ENCODE measurements around the gene PDIA5. TPM values are rescaled to one million over a fixed set of nuclear protein-coding genes. Genes with fewer than 3 reads are reported as not detected.

Gene PDIA5
- total RNA-seq, 1 experiment from 2014 or later, result 41.5 TPM

DNA sequence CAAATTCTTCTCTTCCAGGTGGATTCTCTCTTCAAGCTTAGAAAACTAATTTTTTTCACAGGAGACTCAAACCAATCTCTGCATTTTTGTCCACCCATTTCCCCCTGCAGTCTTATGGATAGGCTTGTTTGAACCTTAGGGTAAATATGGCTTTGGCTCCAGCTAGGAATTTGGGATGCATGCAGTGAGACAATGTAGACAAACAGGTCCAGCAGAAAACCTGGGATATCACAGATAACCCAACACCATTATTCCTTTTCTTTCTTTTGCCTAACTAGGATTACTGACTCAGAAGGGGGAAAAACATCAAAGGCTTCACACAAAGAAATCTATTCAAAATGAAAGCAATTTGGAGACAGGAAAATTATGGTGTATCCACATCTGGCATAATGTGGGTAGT, 28.1 kb upstream of the PDIA5 start (continued):
- TF ChIP-seq, protein P1, sequence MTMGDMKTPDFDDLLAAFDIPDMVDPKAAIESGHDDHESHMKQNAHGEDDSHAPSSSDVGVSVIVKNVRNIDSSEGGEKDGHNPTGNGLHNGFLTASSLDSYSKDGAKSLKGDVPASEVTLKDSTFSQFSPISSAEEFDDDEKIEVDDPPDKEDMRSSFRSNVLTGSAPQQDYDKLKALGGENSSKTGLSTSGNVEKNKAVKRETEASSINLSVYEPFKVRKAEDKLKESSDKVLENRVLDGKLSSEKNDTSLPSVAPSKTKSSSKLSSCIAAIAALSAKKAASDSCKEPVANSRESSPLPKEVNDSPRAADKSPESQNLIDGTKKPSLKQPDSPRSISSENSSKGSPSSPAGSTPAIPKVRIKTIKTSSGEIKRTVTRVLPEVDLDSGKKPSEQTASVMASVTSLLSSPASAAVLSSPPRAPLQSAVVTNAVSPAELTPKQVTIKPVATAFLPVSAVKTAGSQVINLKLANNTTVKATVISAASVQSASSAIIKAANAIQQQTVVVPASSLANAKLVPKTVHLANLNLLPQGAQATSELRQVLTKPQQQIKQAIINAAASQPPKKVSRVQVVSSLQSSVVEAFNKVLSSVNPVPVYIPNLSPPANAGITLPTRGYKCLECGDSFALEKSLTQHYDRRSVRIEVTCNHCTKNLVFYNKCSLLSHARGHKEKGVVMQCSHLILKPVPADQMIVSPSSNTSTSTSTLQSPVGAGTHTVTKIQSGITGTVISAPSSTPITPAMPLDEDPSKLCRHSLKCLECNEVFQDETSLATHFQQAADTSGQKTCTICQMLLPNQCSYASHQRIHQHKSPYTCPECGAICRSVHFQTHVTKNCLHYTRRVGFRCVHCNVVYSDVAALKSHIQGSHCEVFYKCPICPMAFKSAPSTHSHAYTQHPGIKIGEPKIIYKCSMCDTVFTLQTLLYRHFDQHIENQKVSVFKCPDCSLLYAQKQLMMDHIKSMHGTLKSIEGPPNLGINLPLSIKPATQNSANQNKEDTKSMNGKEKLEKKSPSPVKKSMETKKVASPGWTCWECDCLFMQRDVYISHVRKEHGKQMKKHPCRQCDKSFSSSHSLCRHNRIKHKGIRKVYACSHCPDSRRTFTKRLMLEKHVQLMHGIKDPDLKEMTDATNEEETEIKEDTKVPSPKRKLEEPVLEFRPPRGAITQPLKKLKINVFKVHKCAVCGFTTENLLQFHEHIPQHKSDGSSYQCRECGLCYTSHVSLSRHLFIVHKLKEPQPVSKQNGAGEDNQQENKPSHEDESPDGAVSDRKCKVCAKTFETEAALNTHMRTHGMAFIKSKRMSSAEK (CRISPR knock-in tag; IDR thresholded peaks at IDR 0.05; ENCODE audit: borderline replicate concordance), result no peak
- TF ChIP-seq, protein P2, sequence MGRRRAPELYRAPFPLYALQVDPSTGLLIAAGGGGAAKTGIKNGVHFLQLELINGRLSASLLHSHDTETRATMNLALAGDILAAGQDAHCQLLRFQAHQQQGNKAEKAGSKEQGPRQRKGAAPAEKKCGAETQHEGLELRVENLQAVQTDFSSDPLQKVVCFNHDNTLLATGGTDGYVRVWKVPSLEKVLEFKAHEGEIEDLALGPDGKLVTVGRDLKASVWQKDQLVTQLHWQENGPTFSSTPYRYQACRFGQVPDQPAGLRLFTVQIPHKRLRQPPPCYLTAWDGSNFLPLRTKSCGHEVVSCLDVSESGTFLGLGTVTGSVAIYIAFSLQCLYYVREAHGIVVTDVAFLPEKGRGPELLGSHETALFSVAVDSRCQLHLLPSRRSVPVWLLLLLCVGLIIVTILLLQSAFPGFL (CRISPR knock-in tag; IDR thresholded peaks at IDR 0.05; ENCODE audit: borderline replicate concordance), result no peak
- TF ChIP-seq RORB (CRISPR knock-in tag; IDR thresholded peaks at IDR 0.05) (no peak), KAT7 (CRISPR knock-in tag; IDR thresholded peaks at IDR 0.05; ENCODE audit: borderline replicate concordance) (no peak), SMAD4 (CRISPR knock-in tag; IDR thresholded peaks at IDR 0.05) (no peak), CREM (CRISPR knock-in tag; IDR thresholded peaks at IDR 0.05) (no peak), NR1H2 (CRISPR knock-in tag; IDR thresholded peaks at IDR 0.05) (no peak)
- TF ChIP-seq, protein P3, sequence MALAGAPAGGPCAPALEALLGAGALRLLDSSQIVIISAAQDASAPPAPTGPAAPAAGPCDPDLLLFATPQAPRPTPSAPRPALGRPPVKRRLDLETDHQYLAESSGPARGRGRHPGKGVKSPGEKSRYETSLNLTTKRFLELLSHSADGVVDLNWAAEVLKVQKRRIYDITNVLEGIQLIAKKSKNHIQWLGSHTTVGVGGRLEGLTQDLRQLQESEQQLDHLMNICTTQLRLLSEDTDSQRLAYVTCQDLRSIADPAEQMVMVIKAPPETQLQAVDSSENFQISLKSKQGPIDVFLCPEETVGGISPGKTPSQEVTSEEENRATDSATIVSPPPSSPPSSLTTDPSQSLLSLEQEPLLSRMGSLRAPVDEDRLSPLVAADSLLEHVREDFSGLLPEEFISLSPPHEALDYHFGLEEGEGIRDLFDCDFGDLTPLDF (CRISPR knock-in tag; IDR thresholded peaks at IDR 0.05), result no peak
- TF ChIP-seq, protein P4, sequence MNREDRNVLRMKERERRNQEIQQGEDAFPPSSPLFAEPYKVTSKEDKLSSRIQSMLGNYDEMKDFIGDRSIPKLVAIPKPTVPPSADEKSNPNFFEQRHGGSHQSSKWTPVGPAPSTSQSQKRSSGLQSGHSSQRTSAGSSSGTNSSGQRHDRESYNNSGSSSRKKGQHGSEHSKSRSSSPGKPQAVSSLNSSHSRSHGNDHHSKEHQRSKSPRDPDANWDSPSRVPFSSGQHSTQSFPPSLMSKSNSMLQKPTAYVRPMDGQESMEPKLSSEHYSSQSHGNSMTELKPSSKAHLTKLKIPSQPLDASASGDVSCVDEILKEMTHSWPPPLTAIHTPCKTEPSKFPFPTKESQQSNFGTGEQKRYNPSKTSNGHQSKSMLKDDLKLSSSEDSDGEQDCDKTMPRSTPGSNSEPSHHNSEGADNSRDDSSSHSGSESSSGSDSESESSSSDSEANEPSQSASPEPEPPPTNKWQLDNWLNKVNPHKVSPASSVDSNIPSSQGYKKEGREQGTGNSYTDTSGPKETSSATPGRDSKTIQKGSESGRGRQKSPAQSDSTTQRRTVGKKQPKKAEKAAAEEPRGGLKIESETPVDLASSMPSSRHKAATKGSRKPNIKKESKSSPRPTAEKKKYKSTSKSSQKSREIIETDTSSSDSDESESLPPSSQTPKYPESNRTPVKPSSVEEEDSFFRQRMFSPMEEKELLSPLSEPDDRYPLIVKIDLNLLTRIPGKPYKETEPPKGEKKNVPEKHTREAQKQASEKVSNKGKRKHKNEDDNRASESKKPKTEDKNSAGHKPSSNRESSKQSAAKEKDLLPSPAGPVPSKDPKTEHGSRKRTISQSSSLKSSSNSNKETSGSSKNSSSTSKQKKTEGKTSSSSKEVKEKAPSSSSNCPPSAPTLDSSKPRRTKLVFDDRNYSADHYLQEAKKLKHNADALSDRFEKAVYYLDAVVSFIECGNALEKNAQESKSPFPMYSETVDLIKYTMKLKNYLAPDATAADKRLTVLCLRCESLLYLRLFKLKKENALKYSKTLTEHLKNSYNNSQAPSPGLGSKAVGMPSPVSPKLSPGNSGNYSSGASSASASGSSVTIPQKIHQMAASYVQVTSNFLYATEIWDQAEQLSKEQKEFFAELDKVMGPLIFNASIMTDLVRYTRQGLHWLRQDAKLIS (CRISPR knock-in tag; IDR thresholded peaks at IDR 0.05; ENCODE audit: borderline replicate concordance), result no peak
- TF ChIP-seq, protein P5, sequence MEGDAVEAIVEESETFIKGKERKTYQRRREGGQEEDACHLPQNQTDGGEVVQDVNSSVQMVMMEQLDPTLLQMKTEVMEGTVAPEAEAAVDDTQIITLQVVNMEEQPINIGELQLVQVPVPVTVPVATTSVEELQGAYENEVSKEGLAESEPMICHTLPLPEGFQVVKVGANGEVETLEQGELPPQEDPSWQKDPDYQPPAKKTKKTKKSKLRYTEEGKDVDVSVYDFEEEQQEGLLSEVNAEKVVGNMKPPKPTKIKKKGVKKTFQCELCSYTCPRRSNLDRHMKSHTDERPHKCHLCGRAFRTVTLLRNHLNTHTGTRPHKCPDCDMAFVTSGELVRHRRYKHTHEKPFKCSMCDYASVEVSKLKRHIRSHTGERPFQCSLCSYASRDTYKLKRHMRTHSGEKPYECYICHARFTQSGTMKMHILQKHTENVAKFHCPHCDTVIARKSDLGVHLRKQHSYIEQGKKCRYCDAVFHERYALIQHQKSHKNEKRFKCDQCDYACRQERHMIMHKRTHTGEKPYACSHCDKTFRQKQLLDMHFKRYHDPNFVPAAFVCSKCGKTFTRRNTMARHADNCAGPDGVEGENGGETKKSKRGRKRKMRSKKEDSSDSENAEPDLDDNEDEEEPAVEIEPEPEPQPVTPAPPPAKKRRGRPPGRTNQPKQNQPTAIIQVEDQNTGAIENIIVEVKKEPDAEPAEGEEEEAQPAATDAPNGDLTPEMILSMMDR (IDR thresholded peaks at IDR 0.05), result no peak

DNA sequence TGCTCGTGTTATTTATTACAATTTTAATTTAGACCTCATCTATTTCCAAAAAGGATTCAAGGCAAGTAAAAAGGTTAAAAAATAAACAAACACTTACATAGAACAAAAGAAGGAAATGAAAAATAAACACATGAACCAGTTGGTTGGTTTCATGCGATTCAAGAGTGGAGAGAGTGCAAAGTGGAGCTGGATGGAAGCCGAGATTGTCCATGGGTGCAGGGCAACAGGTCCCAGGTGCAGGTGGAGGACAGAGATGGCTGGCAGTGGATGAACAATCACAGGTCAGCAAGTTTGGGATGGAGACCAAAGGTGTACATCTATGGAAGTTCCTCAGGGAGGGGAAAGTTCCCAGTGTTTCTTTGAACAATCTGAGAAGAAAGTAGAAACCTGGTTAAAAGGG, 27.6 kb upstream of the PDIA5 start:
- Mint-ChIP-seq H3K27ac (no peak overlapping the region), H3K4me3 (no peak overlapping the region), H3K27me3 (ENCODE audit: low read depth) (peaks cover 6% of the 10 kb centered on the region), H3K9me3 (no peaks in the 10 kb centered on the region), H3K4me1 (peaks cover 3% of the 10 kb centered on the region; the same call in 1 of the 2 replicates), H3K36me3 (no peaks in the 10 kb centered on the region)
- DNase-seq (ENCODE audit: low spot score), result no peak
- no peak for ATAC-seq
- CTCF ChIA-PET, result no interaction called here
- TF ChIP-seq CREM (CRISPR knock-in tag; IDR thresholded peaks at IDR 0.05), result no peak
- TF ChIP-seq EMX1 (CRISPR knock-in tag; IDR thresholded peaks at IDR 0.05), result no peak
- no peak for TF ChIP-seq TCF7 (CRISPR knock-in tag; IDR thresholded peaks at IDR 0.05; ENCODE audit: low read depth)
- TF ChIP-seq NR1H2 (CRISPR knock-in tag; IDR thresholded peaks at IDR 0.05), result no peak
- no peak for TF ChIP-seq IRF2 (CRISPR knock-in tag; IDR thresholded peaks at IDR 0.05; ENCODE audit: borderline replicate concordance, low read depth)
- TF ChIP-seq NFE2L1 (CRISPR knock-in tag; IDR thresholded peaks at IDR 0.05), result no peak
- TF ChIP-seq, protein P6, sequence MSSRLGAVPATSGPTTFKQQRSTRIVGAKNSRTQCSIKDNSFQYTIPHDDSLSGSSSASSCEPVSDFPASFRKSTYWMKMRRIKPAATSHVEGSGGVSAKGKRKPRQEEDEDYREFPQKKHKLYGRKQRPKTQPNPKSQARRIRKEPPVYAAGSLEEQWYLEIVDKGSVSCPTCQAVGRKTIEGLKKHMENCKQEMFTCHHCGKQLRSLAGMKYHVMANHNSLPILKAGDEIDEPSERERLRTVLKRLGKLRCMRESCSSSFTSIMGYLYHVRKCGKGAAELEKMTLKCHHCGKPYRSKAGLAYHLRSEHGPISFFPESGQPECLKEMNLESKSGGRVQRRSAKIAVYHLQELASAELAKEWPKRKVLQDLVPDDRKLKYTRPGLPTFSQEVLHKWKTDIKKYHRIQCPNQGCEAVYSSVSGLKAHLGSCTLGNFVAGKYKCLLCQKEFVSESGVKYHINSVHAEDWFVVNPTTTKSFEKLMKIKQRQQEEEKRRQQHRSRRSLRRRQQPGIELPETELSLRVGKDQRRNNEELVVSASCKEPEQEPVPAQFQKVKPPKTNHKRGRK (CRISPR knock-in tag; IDR thresholded peaks at IDR 0.05; ENCODE audit: borderline replicate concordance), result no peak
- TF ChIP-seq, protein P7, sequence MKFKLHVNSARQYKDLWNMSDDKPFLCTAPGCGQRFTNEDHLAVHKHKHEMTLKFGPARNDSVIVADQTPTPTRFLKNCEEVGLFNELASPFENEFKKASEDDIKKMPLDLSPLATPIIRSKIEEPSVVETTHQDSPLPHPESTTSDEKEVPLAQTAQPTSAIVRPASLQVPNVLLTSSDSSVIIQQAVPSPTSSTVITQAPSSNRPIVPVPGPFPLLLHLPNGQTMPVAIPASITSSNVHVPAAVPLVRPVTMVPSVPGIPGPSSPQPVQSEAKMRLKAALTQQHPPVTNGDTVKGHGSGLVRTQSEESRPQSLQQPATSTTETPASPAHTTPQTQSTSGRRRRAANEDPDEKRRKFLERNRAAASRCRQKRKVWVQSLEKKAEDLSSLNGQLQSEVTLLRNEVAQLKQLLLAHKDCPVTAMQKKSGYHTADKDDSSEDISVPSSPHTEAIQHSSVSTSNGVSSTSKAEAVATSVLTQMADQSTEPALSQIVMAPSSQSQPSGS (CRISPR knock-in tag; IDR thresholded peaks at IDR 0.05; ENCODE audit: borderline replicate concordance, low read depth), result no peak
- POLR2A ChIA-PET, result no interaction called here

All from WTC11 (cell line).